Ovary (tissue), 9 donors: ENCODE data around the gene KIAA1328. TPM values are rescaled to one million over a fixed set of nuclear protein-coding genes. Genes with fewer than 3 reads are reported as not detected.

Experiments
- DNase-seq, 5 donors: peaks; one replicate each; pipeline ENCODE4 v3.0.0-alpha.2; 2019 to 2020
- H3K27ac ChIP-seq, 2 donors: fragments of 200-600 bp; one replicate each; pipeline versions ENCODE4 v1.5.1 to v1.8.0; 2019 to 2022
- H3K27me3 ChIP-seq: fragments of 200-600 bp; one replicate; pipeline ENCODE4 v1.8.0; 2022
- H3K36me3 ChIP-seq: fragments of 200-600 bp; sonication (generic); one replicate; pipeline ENCODE4 v1.5.1; 2019
- H3K4me1 ChIP-seq: one replicate; pipeline ENCODE4 v1.8.1; 2013; ENCODE audit warnings: mild to moderate bottlenecking, moderate library complexity; ENCODE audit not compliant: insufficient read depth
- H3K4me3 ChIP-seq: fragments of 200-600 bp; sonication (generic); one replicate; pipeline ENCODE4 v1.5.1; 2017
- H3K9me3 ChIP-seq, 2 donors: fragments of 200-600 bp in 1 of 2; sonication (generic) in 1 of 2; one replicate each; pipeline versions ENCODE4 v1.5.1 to v1.8.1; 2013 to 2019; ENCODE audit warnings: mild to moderate bottlenecking in 1 of 2, moderate library complexity in 1 of 2
- EP300 ChIP-seq: sonication (generic); formaldehyde crosslinking; IDR thresholded peaks from one replicate; pipeline ENCODE4 v1.6.1; 2017; ENCODE audit warnings: antibody characterized with exemption
- POLR2A ChIP-seq: fragments of 450-650 bp; IDR thresholded peaks from one replicate; pipeline ENCODE4 v1.6.1; 2017; ENCODE audit warnings: antibody characterized with exemption, mild to moderate bottlenecking, moderate library complexity
- WGBS, 3 donors: extraction: QIAGEN DNeasy Blood & Tissue Kit in 1 of 3; methylation state at CpG; one replicate each; pipeline versions ENCODE4 v1.1.5 to v1.1.7; 2013 to 2017; 5-methylcytosine and 5-hydroxymethylcytosine counted together
- intact Hi-C, 4 donors: fragments of 100-400 bp; cut with DNase I; formaldehyde crosslinking; loops; one replicate each; pipeline versions ENCODE4 v1.11.0 to v1.15.1; 2022 to 2023
- polyA plus RNA-seq, 2 donors: library from polyadenylated mRNA; stranded (reverse); fragments of 200-250 nt in 1 of 2; fragments of 350-450 nt in 1 of 2; fragmentation: Illumina TruSeq in 1 of 2; extraction: RNeasy Lipid Tissue Mini Kit (QIAGEN cat#74804) in 1 of 2; gene quantifications; one replicate each; pipeline ENCODE4 v1.2.3, GENCODE V29; 2013 to 2014
- total RNA-seq, 7 donors: library from RNA; depleted of rRNA in 2 of 7; stranded (reverse); fragments of >200 nt in 2 of 7; fragmentation: NEBNext Ultra II Directional in 3 of 7; extraction: Animal tissue kit (Norgen Biotek cat#: 25700) in 3 of 7; gene quantifications; one replicate each; pipeline versions ENCODE4 v1.1.0 to v1.2.4, GENCODE V29; 2016 to 2023
- TF ChIP-seq, protein P1 (sequence below), 3 donors: fragments of 450-650 bp in 2 of 3; fragments of 200-600 bp in 1 of 3; IDR thresholded peaks; one replicate each; pipeline versions ENCODE4 v1.5.1 to v1.8.0; 2016 to 2022; ENCODE audit warnings: antibody characterized with exemption in 3 of 3, mild to moderate bottlenecking in 1 of 3
- donor health status: DM: no; HTN: no; CAD: no; lungs with moderate emphysema.
- donor health status: DM: no; HTN: no; CAD: no.
- donor health status: Bipolar disorder and iron deficiency.
- donor health status: DM: yes; HTN: yes; CAD: no.
- donor health status: DM: no; HTN: no; CAD: no.
- donor health status: DM: yes; HTN: yes; CAD: no.

Gene KIAA1328
- total and polyA plus RNA-seq, 9 donors, result 6.7 to 38.3 (median 18.7) TPM

- no peaks in the 10 kb centered on the region for H3K27me3 ChIP-seq
- no peak for DNase-seq
- H3K36me3 ChIP-seq, result no peaks in the 10 kb centered on the region
- H3K9me3 ChIP-seq, result no peaks in the 10 kb centered on the region
- WGBS, 3 donors, result 38% methylated on average over 3 of the region's 3 CpGs
- no peak overlapping the region for H3K27ac ChIP-seq
- TF ChIP-seq, protein P1, sequence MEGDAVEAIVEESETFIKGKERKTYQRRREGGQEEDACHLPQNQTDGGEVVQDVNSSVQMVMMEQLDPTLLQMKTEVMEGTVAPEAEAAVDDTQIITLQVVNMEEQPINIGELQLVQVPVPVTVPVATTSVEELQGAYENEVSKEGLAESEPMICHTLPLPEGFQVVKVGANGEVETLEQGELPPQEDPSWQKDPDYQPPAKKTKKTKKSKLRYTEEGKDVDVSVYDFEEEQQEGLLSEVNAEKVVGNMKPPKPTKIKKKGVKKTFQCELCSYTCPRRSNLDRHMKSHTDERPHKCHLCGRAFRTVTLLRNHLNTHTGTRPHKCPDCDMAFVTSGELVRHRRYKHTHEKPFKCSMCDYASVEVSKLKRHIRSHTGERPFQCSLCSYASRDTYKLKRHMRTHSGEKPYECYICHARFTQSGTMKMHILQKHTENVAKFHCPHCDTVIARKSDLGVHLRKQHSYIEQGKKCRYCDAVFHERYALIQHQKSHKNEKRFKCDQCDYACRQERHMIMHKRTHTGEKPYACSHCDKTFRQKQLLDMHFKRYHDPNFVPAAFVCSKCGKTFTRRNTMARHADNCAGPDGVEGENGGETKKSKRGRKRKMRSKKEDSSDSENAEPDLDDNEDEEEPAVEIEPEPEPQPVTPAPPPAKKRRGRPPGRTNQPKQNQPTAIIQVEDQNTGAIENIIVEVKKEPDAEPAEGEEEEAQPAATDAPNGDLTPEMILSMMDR (IDR thresholded peaks at IDR 0.05), result no peak
- no peaks in the 10 kb centered on the region for H3K4me1 ChIP-seq
- intact Hi-C loops, result loop anchor here in 1 of 4 donors (5.0 kb wide), 1 partner anchor 161 kb away; no protein-coding TSS in a partner anchor
- H3K4me3 ChIP-seq, result no peak overlapping the region
Measured at GRCh38 chr18:37231251-37231650, 402.3 kb downstream of the KIAA1328 start.

DNA sequence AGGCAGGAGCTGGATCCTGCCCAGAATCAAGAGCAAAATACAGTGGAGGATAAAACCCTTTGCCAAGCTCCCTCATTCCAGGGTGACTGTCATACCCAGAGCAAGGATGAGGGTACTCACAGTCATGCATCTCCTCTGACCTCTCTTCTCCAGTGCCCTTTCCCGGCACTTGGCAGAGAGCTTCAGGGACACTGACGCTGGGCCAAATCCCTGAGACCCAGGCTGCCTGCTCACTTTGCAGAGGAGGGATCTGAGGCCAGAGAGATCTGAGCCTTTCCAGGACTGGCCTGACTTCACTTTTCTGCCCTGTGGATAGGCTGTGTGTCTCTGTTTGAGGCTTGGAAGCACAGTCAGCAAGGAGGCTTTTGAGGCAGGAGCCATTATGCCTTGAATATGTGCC lies 406.7 kb downstream of the KIAA1328 start:
- H3K9me3 ChIP-seq, result no peaks in the 10 kb centered on the region
- WGBS, 3 donors, result 68 to 80% (median 79%) methylated on average over 2 of the region's 2 CpGs
- no peak for DNase-seq
- no peak overlapping the region for H3K27ac ChIP-seq
- H3K4me3 ChIP-seq, result no peak overlapping the region
- no peak for TF ChIP-seq POLR2A
- TF ChIP-seq EP300, result no peak
- TF ChIP-seq, protein P1 (IDR thresholded peaks at IDR 0.05), result no peak
- intact Hi-C loops, result no loop called here
- H3K27me3 ChIP-seq, result no peaks in the 10 kb centered on the region
- H3K4me1 ChIP-seq, result no peaks in the 10 kb centered on the region
- no peaks in the 10 kb centered on the region for H3K36me3 ChIP-seq

DNA sequence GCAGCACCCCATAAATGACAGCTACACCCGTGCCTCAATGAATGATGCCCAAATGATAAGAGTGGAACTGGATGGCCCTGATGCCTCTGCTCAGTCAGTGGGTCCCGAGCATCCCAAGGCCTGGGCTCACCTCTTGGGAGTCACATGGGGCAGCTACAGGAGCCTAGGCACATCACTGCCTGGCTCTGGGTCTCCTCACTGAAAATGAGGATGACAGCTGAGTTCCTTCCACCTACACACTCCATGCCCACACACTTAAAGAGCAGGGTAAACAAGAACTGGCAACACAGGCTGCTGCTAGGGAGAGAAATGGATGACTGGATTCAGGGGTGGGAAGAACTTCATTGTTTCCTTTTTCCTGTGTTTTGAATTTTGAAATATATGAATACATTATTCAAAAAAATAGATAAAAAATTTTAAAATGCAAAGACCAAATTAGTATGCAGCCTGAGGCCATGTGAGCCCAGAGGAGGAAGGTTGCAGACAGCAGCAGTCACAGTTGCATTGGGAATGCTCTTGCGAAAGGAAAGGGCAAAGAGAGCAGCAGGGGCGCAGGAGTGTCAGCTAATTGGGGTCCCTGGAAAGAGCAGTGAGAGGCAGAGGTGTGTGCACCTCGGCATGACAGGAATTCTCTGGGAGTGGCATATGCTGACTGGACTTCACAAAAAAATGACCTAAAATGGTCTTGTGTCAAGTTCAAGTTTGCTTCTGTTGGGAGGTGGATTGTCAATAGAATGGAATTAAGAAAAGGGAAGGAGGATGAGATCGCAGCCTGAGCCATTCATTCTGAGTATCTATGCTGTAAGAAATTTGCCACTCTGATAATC lies 409.6 kb downstream of the KIAA1328 start:
- Histone ChIP-seq H3K27ac (no peak overlapping the region), H3K27me3 (no peaks in the 10 kb centered on the region), H3K36me3 (no peaks in the 10 kb centered on the region), H3K4me1 (peaks cover 7% of the 10 kb centered on the region), H3K4me3 (no peak overlapping the region), H3K9me3 (no peaks in the 10 kb centered on the region)
- TF ChIP-seq EP300 (no peak), POLR2A (no peak)
- TF ChIP-seq, protein P1 (IDR thresholded peaks at IDR 0.05), result no peak
- 78 to 84% (median 82%) methylated on average over 6 of the region's 6 CpGs for WGBS, 3 donors
- intact Hi-C loops, result no loop called here
- no peak for DNase-seq

DNA sequence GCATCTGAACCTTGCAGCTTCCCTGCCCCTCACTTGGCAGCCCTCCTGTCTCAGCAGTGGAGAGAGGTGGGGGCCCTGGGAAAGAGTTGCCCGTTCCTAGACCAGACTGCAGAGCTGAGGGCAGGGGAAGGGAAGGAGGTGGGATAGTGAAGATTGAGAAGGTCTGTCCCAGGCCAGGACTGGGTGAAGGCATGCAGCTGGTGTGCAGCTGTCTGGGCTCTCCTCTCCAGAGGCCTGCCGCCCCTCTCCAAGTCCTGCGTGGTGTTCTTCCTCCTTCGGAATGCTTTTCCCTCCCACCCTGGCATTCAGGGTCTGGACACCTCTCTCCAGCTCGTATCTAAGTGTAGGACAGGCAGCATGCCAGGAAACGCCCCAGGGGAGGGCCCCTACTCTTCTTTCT lies 413.2 kb downstream of the KIAA1328 start:
- intact Hi-C loops, result no loop called here
- TF ChIP-seq POLR2A (no peak), EP300 (no peak)
- TF ChIP-seq, protein P1 (IDR thresholded peaks at IDR 0.05), result no peak
- H3K36me3 ChIP-seq, result no peaks in the 10 kb centered on the region
- no peaks in the 10 kb centered on the region for H3K27me3 ChIP-seq
- H3K27ac ChIP-seq, result no peak overlapping the region
- peaks cover 11% of the 10 kb centered on the region for H3K4me1 ChIP-seq
- no peaks in the 10 kb centered on the region for H3K9me3 ChIP-seq
- WGBS, 3 donors, result 13 to 28% (median 20%) methylated on average over 6 of the region's 6 CpGs
- H3K4me3 ChIP-seq, result no peak overlapping the region
- no peak for DNase-seq
